H1 (cell line): ENCODE data around the gene PRDM1. TPM values are rescaled to one million over a fixed set of nuclear protein-coding genes. Genes with fewer than 3 reads are reported as not detected.

ENCODE experiments used
- CTCF ChIA-PET: fragments of 300-600 bp; sonication (Branson Sonifier 250); formaldehyde crosslinking; loops from one replicate; lab custom pipeline; 2021; ENCODE audit not compliant: partially characterized antibody; lab: Charles Lee
- POLR2A ChIA-PET: fragments of 300-600 bp; sonication (Branson Sonifier 250); formaldehyde crosslinking; loops from one replicate; lab custom pipeline; 2021; ENCODE audit warnings: inconsistent platforms; ENCODE audit not compliant: partially characterized antibody; lab: Charles Lee
- DNase-seq, 2 experiments: peaks; one replicate each; pipeline versions ENCODE4 v3.0.0 to v3.0.0-alpha.2; 2010 to 2022; ENCODE audit warnings: low spot score in 2 of 2, low read depth in 1 of 2, mixed read lengths in 1 of 2
- FAIRE-seq: peaks from 2 replicates; lab custom pipeline; 2011; peaks lifted over from hg19 to GRCh38; lab: Jason Lieb, UNC
- H2AFZ ChIP-seq: 2 replicates; pipeline ENCODE4 v1.8.1; 2012; ENCODE audit warnings: low read length, inconsistent platforms
- H2AK5ac ChIP-seq: 2 replicates; pipeline ENCODE4 v1.6.1; 2013; ENCODE audit warnings: low read depth, low read length
- H2BK120ac ChIP-seq: replicated peaks from 2 replicates; pipeline ENCODE3; 2013; ENCODE audit warnings: low read depth, low read length, inconsistent platforms
- H2BK12ac ChIP-seq: 2 replicates; pipeline ENCODE4 v1.6.1; 2013; ENCODE audit warnings: low read depth, low read length
- H2BK15ac ChIP-seq: 2 replicates; pipeline ENCODE4 v1.6.1; 2013; ENCODE audit warnings: low read length
- H2BK20ac ChIP-seq: 2 replicates; pipeline ENCODE4 v1.6.1; 2013; ENCODE audit warnings: low read length
- H2BK5ac ChIP-seq: 2 replicates; pipeline ENCODE4 v1.6.1; 2013; ENCODE audit warnings: low read depth, low read length
- H3K14ac ChIP-seq: 2 replicates; pipeline ENCODE4 v1.6.1; 2013; ENCODE audit warnings: inconsistent platforms; ENCODE audit not compliant: insufficient read length
- H3K18ac ChIP-seq: 2 replicates; pipeline ENCODE4 v1.6.1; 2013; ENCODE audit warnings: low read length; ENCODE audit errors: extremely low read depth
- H3K23ac ChIP-seq: 2 replicates; pipeline ENCODE4 v1.6.1; 2013; ENCODE audit warnings: inconsistent platforms; ENCODE audit not compliant: insufficient read length
- H3K23me2 ChIP-seq: 2 replicates; pipeline ENCODE4 v1.6.1; 2013; ENCODE audit warnings: low read depth, low read length
- H3K27ac ChIP-seq: 2 replicates; pipeline ENCODE4 v1.6.1; 2011; ENCODE audit warnings: low read depth, low read length, inconsistent platforms
- H3K27me3 ChIP-seq, 4 experiments: replicated peaks in 1 of 4; 1 replicate in 1 of 4; 2 replicates in 3 of 4; pipeline versions ENCODE4 v1.6.1 to v1.8.1; 2011 to 2013; ENCODE audit warnings: low read length in 3 of 4, mild to moderate bottlenecking in 3 of 4, inconsistent platforms in 2 of 4, mixed read lengths in 2 of 4, moderate library complexity in 1 of 4; ENCODE audit not compliant: control insufficient read depth in 3 of 4, insufficient read depth in 3 of 4; ENCODE audit errors: extremely low read depth in 1 of 4
- H3K36me3 ChIP-seq, 4 experiments: 2 replicates each; pipeline versions ENCODE4 v1.6.1 to v1.8.1; 2011 to 2013; ENCODE audit warnings: mild to moderate bottlenecking in 4 of 4, low read length in 3 of 4, moderate library complexity in 2 of 4, control low read depth in 1 of 4, inconsistent platforms in 1 of 4; ENCODE audit not compliant: insufficient read depth in 4 of 4, control insufficient read depth in 2 of 4
- H3K4ac ChIP-seq: replicated peaks from 2 replicates; pipeline ENCODE3; 2013; ENCODE audit warnings: low read length, low read depth, mixed read lengths, inconsistent platforms; ENCODE audit not compliant: insufficient read length
- H3K4me1 ChIP-seq, 4 experiments: replicated peaks in 1 of 4; 1 replicate in 1 of 4; 2 replicates in 3 of 4; pipeline versions ENCODE4 v1.6.1 to v1.8.1; 2011 to 2013; ENCODE audit warnings: low read length in 3 of 4, inconsistent platforms in 2 of 4, mixed read lengths in 1 of 4; ENCODE audit not compliant: insufficient read depth in 4 of 4, control insufficient read depth in 3 of 4
- H3K4me2 ChIP-seq, 2 experiments: 2 replicates each; pipeline versions ENCODE4 v1.6.1 to v1.8.1; 2011 to 2013; ENCODE audit warnings: low read depth in 2 of 2, low read length in 2 of 2, control low read depth in 1 of 2, inconsistent platforms in 1 of 2, mild to moderate bottlenecking in 1 of 2; ENCODE audit not compliant: insufficient read depth in 1 of 2
- H3K4me3 ChIP-seq, 4 experiments: fragments of 200-600, 300-600 bp in 1 of 4; sonication (generic), shearing (Covaris generic), sonication (Bioruptor Twin) in 1 of 4; 2 replicates each; pipeline versions ENCODE4 v1.5.1 to v1.8.1; 2011 to 2016; ENCODE audit warnings: low read length in 4 of 4, low read depth in 3 of 4, control low read depth in 2 of 4, inconsistent platforms in 2 of 4, mild to moderate bottlenecking in 2 of 4, mixed read lengths in 1 of 4, moderate library complexity in 1 of 4; ENCODE audit not compliant: insufficient read depth in 2 of 4; ENCODE audit errors: extremely low read depth in 1 of 4
- H3K56ac ChIP-seq: replicated peaks from 2 replicates; pipeline ENCODE3; 2013; ENCODE audit warnings: low read depth, mild to moderate bottlenecking, mixed read lengths, low read length, inconsistent platforms; ENCODE audit not compliant: insufficient read length
- H3K79me1 ChIP-seq: 2 replicates; pipeline ENCODE4 v1.6.1; 2013; ENCODE audit warnings: low read depth, low read length, control low read depth
- H3K79me2 ChIP-seq, 2 experiments: 2 replicates each; pipeline versions ENCODE4 v1.6.1 to v1.8.1; 2012 to 2013; ENCODE audit warnings: low read length in 2 of 2, mild to moderate bottlenecking in 2 of 2, inconsistent platforms in 1 of 2; ENCODE audit not compliant: insufficient read depth in 2 of 2, control insufficient read depth in 1 of 2
- H3K9ac ChIP-seq, 4 experiments: replicated peaks in 1 of 4; 1 replicate in 1 of 4; 2 replicates in 3 of 4; pipeline versions ENCODE4 v1.6.1 to v1.8.1; 2011 to 2013; ENCODE audit warnings: low read depth in 3 of 4, low read length in 3 of 4, control low read depth in 2 of 4, mild to moderate bottlenecking in 2 of 4, moderate library complexity in 2 of 4, inconsistent platforms in 1 of 4; ENCODE audit errors: extremely low read depth in 1 of 4
- H3K9me3 ChIP-seq, 2 experiments: 2 replicates each; pipeline versions ENCODE4 v1.6.1 to v1.8.1; 2012 to 2013; ENCODE audit warnings: mild to moderate bottlenecking in 2 of 2, moderate library complexity in 2 of 2, control low read depth in 1 of 2, inconsistent platforms in 1 of 2, low read depth in 1 of 2, low read length in 1 of 2, mixed read lengths in 1 of 2; ENCODE audit not compliant: insufficient read depth in 2 of 2
- H4K20me1 ChIP-seq, 2 experiments: replicated peaks in 1 of 2; 2 replicates each; pipeline versions ENCODE3 to v1.8.1; 2011 to 2013; ENCODE audit warnings: inconsistent platforms in 2 of 2, low read length in 2 of 2, mild to moderate bottlenecking in 1 of 2; ENCODE audit not compliant: insufficient read depth in 2 of 2, control insufficient read depth in 1 of 2
- H4K5ac ChIP-seq: 2 replicates; pipeline ENCODE4 v1.6.1; 2013; ENCODE audit warnings: low read length, low read depth, mixed read lengths, inconsistent platforms; ENCODE audit not compliant: insufficient read length
- H4K8ac ChIP-seq: 2 replicates; pipeline ENCODE4 v1.8.0; 2013; ENCODE audit warnings: mild to moderate bottlenecking, moderate library complexity, low read length, inconsistent platforms; ENCODE audit not compliant: insufficient read depth; ENCODE audit errors: extremely low read depth
- H4K91ac ChIP-seq: replicated peaks from 2 replicates; pipeline ENCODE3; 2013; ENCODE audit warnings: low read length, mixed read lengths, inconsistent platforms; ENCODE audit not compliant: insufficient read length
- CHD1 ChIP-seq: IDR thresholded peaks from 2 replicates; pipeline ENCODE4 v1.6.1; 2012; ENCODE audit warnings: low read depth, low read length, improper control_type of control experiment
- EGR1 ChIP-seq: IDR thresholded peaks from 2 replicates; pipeline ENCODE4 v1.6.1; 2011; ENCODE audit warnings: low read depth, low read length, borderline replicate concordance
- EP300 ChIP-seq, 2 experiments: IDR thresholded peaks; 1 replicate in 1 of 2; 2 replicates in 1 of 2; pipeline ENCODE4 v1.6.1; 2011 to 2012; ENCODE audit warnings: low read depth in 2 of 2, low read length in 2 of 2, mild to moderate bottlenecking in 2 of 2, borderline replicate concordance in 1 of 2, inconsistent platforms in 1 of 2, moderate library complexity in 1 of 2
- HDAC6 ChIP-seq: IDR thresholded peaks from one replicate; pipeline ENCODE4 v1.7.1; 2012; ENCODE audit warnings: low read depth, mild to moderate bottlenecking, inconsistent platforms, low read length, moderate library complexity
- KDM1A ChIP-seq: fragments of 200-600, 300-600 bp; sonication (generic); IDR thresholded peaks from 2 replicates; pipeline ENCODE4 v1.7.1; 2016; ENCODE audit warnings: mild to moderate bottlenecking, low read length, borderline replicate concordance
- NRF1 ChIP-seq: IDR thresholded peaks from 2 replicates; pipeline ENCODE4 v1.6.1; 2011; ENCODE audit warnings: mild to moderate bottlenecking, low read depth, low read length, improper control_type of control experiment
- RFX5 ChIP-seq: IDR thresholded peaks from 2 replicates; pipeline ENCODE4 v1.6.1; 2011; ENCODE audit warnings: low read depth, low read length, improper control_type of control experiment, borderline replicate concordance
- RNF2 ChIP-seq: fragments of 200-900, 300-1000 bp; sonication (generic); IDR thresholded peaks from 2 replicates; pipeline ENCODE4 v1.7.1; 2016; ENCODE audit warnings: borderline replicate concordance, low read depth, mild to moderate bottlenecking, antibody characterized with exemption, low read length; ENCODE audit not compliant: poor library complexity, severe bottlenecking; ENCODE audit errors: missing control alignments
- SIRT6 ChIP-seq: IDR thresholded peaks from one replicate; pipeline ENCODE4 v1.7.1; 2012; ENCODE audit warnings: low read length, inconsistent platforms
- YY1 ChIP-seq: IDR thresholded peaks from 2 replicates; pipeline ENCODE4 v1.6.1; 2011; ENCODE audit warnings: low read depth, mild to moderate bottlenecking, low read length
- WGBS, 2 experiments: shearing (Covaris generic) in 1 of 2; methylation state at CpG; one replicate each; pipeline versions ENCODE4 v1.1.6 to v1.1.7; 2013 to 2015; ENCODE audit warnings: low lambda C conversion rate in 2 of 2, mixed read lengths in 2 of 2, inconsistent platforms in 1 of 2, low coverage in 1 of 2, missing lambda C conversion rate in 1 of 2; ENCODE audit not compliant: insufficient replicate concordance in 2 of 2, insufficient coverage in 1 of 2, insufficient read length in 1 of 2; ENCODE audit errors: extremely low coverage in 1 of 2, missing lambda C conversion rate in 1 of 2; 5-methylcytosine and 5-hydroxymethylcytosine counted together
- polyA plus RNA-seq, 7 experiments: library from polyadenylated mRNA; depleted of rRNA in 3 of 7; stranded (reverse) in 5 of 7; unstranded in 2 of 7; fragments of >200 nt in 5 of 7; fragments of 200-250 nt in 2 of 7; gene quantifications; 1 replicate in 5 of 7; 2 replicates in 1 of 7; 4 replicates in 1 of 7; pipeline versions ENCODE4 v1.2.1 to v1.2.3, GENCODE V29; 2011 to 2013; ENCODE audit warnings: missing spikeins in 2 of 7, mixed read lengths in 2 of 7
- total RNA-seq: library from RNA; stranded (reverse); fragmentation: NEBNext Ultra II Directional; extraction: Animal tissue kit (Norgen Biotek cat#: 25700); gene quantifications from 2 replicates; pipeline ENCODE4 v1.2.1, GENCODE V29; 2021

Gene PRDM1
- total and polyA plus RNA-seq, 2 of the 8 experiments (the other 6 are each of a cell fraction or from before 2014, with no cell fraction given), result 0.21 to 0.74 TPM

DNA sequence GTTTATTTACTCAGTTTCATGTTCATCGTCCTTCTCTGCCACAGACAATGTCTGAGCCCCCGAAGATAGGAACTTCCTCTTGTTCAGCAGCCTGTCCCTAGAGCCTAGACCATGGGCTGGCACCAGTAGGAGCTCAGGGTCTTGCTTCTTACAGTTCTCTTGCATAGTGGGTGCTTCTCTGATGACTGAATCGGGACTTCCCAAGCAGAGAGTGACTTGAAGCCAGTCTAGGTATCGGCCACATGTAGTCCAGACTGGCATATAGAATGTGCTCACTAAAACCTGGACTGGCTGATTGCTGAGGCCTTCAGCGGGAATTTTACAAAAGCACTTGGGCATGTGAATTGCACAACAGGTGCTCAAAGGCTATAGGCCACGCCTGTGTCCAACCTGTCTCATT is 52.0 kb downstream of the PRDM1 start:
- Histone ChIP-seq H3K4ac (no peak overlapping the region), H4K91ac (no peak overlapping the region), H2BK15ac (no peak overlapping the region), H3K27ac (no peak overlapping the region), H3K36me3 (no peaks in the 10 kb centered on the region), H3K9me3 (no peaks in the 10 kb centered on the region), H2BK120ac (no peak overlapping the region), H3K14ac (no peak overlapping the region), H3K18ac (no peak overlapping the region), H3K4me3 (no peak overlapping the region), H3K4me1 (peaks cover 0 to 4% (median 1%) of the 10 kb centered on the region in 4 experiments; a peak in 3 of 7 replicates), H3K56ac (no peak overlapping the region), H3K4me2 (no peak overlapping the region), H2BK5ac (no peak overlapping the region), H3K9ac (no peak overlapping the region), H3K79me2 (no peaks in the 10 kb centered on the region), H2AK5ac (no peak overlapping the region), H2BK12ac (no peak overlapping the region), H3K23me2 (no peaks in the 10 kb centered on the region), H2AFZ (no peak overlapping the region), H2BK20ac (no peak overlapping the region), H4K20me1 (no peaks in the 10 kb centered on the region), H3K27me3 (peaks cover 0 to 1% (median 0%) of the 10 kb centered on the region in 4 experiments; a peak in 1 of 7 replicates), H3K79me1 (no peaks in the 10 kb centered on the region), H3K23ac (no peak overlapping the region), H4K5ac (no peak overlapping the region), H4K8ac (no peak overlapping the region; the same call in 1 of the 2 replicates)
- 92% methylated on average over 6 of the region's 6 CpGs; no CpG with 5 or more reads in 1 of the 2 experiments for WGBS, 2 experiments
- FAIRE-seq, result no peak
- no peak for DNase-seq
- ChIA-PET CTCF (interaction anchor here (0.6 to 1.2 kb wide), 2 partner anchors 12 to 99 kb away, joined by 3 read pairs; no protein-coding TSS in a partner anchor), POLR2A (no interaction called here)
- TF ChIP-seq RNF2 (no peak), HDAC6 (no peak), CHD1 (no peak), EGR1 (no peak), NRF1 (no peak), SIRT6 (no peak), RFX5 (no peak), EP300 (IDR thresholded peaks at IDR 0.05; ENCODE audit: borderline replicate concordance in 1 of 2, low read depth in 2 of 2, low read length in 2 of 2) (no peak), KDM1A (no peak), YY1 (no peak)
